Stimulated activated CD4-positive, alpha-beta T cell treated with anti-CD3 and anti-CD28 coated beads, Interleukin-4, amount 100 ng/mL, for 48 hours (primary cell): ENCODE data around the gene PRDM16.

ENCODE experiments used
- DNase-seq, 2 donors: peaks; one replicate each; pipeline ENCODE4 v3.0.0-alpha.2; 2020; ENCODE audit warnings: low read depth in 2 of 2

Gene PRDM16

GRCh38 chr1:3461238-3461933, 392.4 kb downstream of the PRDM16 start:
- no peak for DNase-seq

GRCh38 chr1:3461934-3462275, 392.9 kb downstream of the PRDM16 start:
- no peak for DNase-seq

- no peak for DNase-seq
Observed at GRCh38 chr1:3462356-3463012, 393.5 kb downstream of the PRDM16 start.

GRCh38 chr1:3463013-3463385, 394.0 kb downstream of the PRDM16 start:
- DNase-seq = no peak

GRCh38 chr1:3463408-3463863, 394.4 kb downstream of the PRDM16 start:
- no peak for DNase-seq

- no peak for DNase-seq
Observed at GRCh38 chr1:3463891-3464648, 395.1 kb downstream of the PRDM16 start.

- DNase-seq = no peak
Observed at GRCh38 chr1:3464649-3465025, 395.6 kb downstream of the PRDM16 start.

- DNase-seq = no peak
Observed at GRCh38 chr1:3465091-3465934, 396.3 kb downstream of the PRDM16 start.

GRCh38 chr1:3465935-3466321, 396.9 kb downstream of the PRDM16 start:
- DNase-seq = no peak

GRCh38 chr1:3466366-3467075, 397.5 kb downstream of the PRDM16 start:
- DNase-seq = no peak

GRCh38 chr1:3467096-3468036, 398.4 kb downstream of the PRDM16 start:
- no peak for DNase-seq

GRCh38 chr1:3468236-3469103, 399.5 kb downstream of the PRDM16 start:
- DNase-seq = no peak

GRCh38 chr1:3469104-3469848, 400.3 kb downstream of the PRDM16 start:
- DNase-seq = no peak

GRCh38 chr1:3469849-3470649, 401.0 kb downstream of the PRDM16 start:
- no peak for DNase-seq

GRCh38 chr1:3470650-3471355, 401.8 kb downstream of the PRDM16 start:
- DNase-seq = no peak

- no peak for DNase-seq
Observed at GRCh38 chr1:3471356-3472087, 402.5 kb downstream of the PRDM16 start.
